ENCODE results near the gene POLA1. TPM values are rescaled to one million over a fixed set of nuclear protein-coding genes. Genes with fewer than 3 reads are reported as not detected.

Gene POLA1
- total RNA-seq, 1 donor from 2014 or later: 18.7 TPM

DNA sequence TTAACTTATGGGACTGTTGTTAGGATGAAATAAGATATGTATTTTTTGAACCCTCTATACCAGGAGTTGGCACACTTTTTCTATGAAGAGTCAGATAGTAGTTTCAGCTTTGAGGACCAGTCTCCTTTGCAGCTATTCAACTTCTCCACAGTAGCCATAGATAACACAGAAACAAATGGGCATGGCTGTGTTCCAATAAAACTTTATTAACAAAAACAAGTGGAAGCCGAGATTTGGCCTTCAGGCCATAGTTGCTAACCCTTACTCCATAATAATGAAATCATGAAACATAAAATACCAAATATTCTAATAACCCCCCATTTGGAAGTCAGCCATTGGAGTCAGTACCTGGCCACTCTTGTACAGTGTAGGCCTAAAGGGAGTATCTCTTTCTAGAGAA lies 291.4 kb downstream of the POLA1 start:
- no peaks in the 10 kb centered on the region for H3K4me1 Mint-ChIP-seq
- DNase-seq (no peak), ATAC-seq (ENCODE audit: low read depth) (no peak)
- peaks cover 5% of the 10 kb centered on the region for H3K36me3 Mint-ChIP-seq (ENCODE audit: low read depth)
- no peaks in the 10 kb centered on the region for H3K9me3 Mint-ChIP-seq
- ChIA-PET CTCF (no interaction called here), POLR2A (no interaction called here)
- H3K27ac Mint-ChIP-seq: no peak overlapping the region
- H3K27me3 Mint-ChIP-seq: no peaks in the 10 kb centered on the region
- H3K4me3 Mint-ChIP-seq: no peak overlapping the region
- TF ChIP-seq, protein P1, sequence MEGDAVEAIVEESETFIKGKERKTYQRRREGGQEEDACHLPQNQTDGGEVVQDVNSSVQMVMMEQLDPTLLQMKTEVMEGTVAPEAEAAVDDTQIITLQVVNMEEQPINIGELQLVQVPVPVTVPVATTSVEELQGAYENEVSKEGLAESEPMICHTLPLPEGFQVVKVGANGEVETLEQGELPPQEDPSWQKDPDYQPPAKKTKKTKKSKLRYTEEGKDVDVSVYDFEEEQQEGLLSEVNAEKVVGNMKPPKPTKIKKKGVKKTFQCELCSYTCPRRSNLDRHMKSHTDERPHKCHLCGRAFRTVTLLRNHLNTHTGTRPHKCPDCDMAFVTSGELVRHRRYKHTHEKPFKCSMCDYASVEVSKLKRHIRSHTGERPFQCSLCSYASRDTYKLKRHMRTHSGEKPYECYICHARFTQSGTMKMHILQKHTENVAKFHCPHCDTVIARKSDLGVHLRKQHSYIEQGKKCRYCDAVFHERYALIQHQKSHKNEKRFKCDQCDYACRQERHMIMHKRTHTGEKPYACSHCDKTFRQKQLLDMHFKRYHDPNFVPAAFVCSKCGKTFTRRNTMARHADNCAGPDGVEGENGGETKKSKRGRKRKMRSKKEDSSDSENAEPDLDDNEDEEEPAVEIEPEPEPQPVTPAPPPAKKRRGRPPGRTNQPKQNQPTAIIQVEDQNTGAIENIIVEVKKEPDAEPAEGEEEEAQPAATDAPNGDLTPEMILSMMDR (IDR thresholded peaks at IDR 0.05): no peak
- intact Hi-C loops (cut with micrococcal nuclease): no loop called here

DNA sequence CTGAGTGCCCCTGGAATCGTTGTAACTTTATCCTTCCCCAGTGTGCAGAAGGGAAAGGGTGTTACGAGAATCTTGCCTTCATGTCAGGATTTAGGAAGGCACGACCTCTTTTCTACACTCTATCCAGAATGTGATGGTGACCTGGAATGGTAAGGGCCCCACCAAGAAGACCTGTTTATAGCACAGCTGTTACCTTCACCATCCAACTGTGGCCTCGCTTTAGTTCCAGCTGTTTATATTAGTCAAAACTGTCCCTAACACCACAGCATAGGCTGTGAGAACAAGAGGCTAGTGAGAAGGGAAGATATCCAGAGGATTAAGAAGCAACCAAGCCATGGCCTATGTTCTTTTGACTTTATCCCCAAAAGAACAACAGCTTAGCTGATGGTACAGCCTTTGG lies 294.0 kb downstream of the POLA1 start:
- ATAC-seq (ENCODE audit: low read depth) (no peak), DNase-seq (no peak)
- no peaks in the 10 kb centered on the region for H3K4me1 Mint-ChIP-seq
- no peak overlapping the region for H3K27ac Mint-ChIP-seq
- peaks cover 10% of the 10 kb centered on the region for H3K36me3 Mint-ChIP-seq (ENCODE audit: low read depth)
- CTCF ChIA-PET: no interaction called here
- intact Hi-C loops (cut with micrococcal nuclease): no loop called here
- no peaks in the 10 kb centered on the region for H3K9me3 Mint-ChIP-seq
- H3K4me3 Mint-ChIP-seq: no peak overlapping the region
- no peaks in the 10 kb centered on the region for H3K27me3 Mint-ChIP-seq
- POLR2A ChIA-PET: no interaction called here
- TF ChIP-seq, protein P1 (IDR thresholded peaks at IDR 0.05): no peak

DNA sequence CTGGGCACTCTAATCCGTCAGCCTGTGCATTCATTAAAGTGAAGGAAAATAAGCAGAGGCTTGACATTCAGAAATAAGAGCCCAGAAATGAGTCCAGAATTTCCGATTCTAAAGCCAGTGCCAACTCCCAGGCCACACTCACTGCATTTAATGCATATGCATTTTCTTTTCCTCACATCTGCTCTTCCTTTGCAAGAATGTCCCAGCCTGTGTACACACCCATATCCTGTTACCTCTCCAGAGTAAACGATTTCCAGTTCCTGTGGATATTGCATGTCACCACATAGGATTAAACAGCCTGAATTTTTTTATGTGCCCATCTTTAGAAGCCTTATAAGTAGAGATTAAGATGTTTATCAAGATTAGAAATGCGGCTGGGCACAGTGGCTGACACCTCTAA lies 294.6 kb downstream of the POLA1 start:
- POLR2A ChIA-PET: no interaction called here
- H3K36me3 Mint-ChIP-seq (ENCODE audit: low read depth): peaks cover 10% of the 10 kb centered on the region
- intact Hi-C loops (cut with micrococcal nuclease): no loop called here

DNA sequence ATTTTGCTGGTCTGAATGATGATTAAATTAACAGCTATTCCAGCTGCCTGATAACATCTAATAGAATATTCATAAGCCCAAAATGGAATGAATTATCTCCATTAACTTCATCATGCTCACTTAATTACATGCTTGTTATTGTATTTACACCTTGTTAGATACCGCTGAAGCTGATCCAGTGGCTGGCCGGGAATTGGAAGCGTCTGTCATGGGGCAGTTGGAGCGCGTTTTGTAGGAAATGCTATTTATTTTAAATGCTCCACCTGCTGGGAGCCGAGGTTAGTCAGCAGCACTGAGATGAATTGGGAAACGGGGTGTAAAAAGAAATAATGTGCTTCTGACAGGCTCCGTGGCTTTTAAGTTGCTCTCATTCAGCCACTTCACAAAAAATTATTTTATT lies 296.8 kb downstream of the POLA1 start:
- H3K4me3 Mint-ChIP-seq: no peak overlapping the region
- TF ChIP-seq, protein P1 (IDR thresholded peaks at IDR 0.05): no peak
- no peaks in the 10 kb centered on the region for H3K27me3 Mint-ChIP-seq
- ChIA-PET CTCF (no interaction called here), POLR2A (no interaction called here)
- ATAC-seq (ENCODE audit: low read depth) (no peak), DNase-seq (no peak)
- no peaks in the 10 kb centered on the region for H3K9me3 Mint-ChIP-seq
- H3K4me1 Mint-ChIP-seq: no peaks in the 10 kb centered on the region
- H3K27ac Mint-ChIP-seq: no peak overlapping the region
- peaks cover 10% of the 10 kb centered on the region for H3K36me3 Mint-ChIP-seq (ENCODE audit: low read depth)
- intact Hi-C loops (cut with micrococcal nuclease): no loop called here

More for the DNA sequence above, 294.6 kb downstream of the POLA1 start:
- no peaks in the 10 kb centered on the region for H3K27me3 Mint-ChIP-seq
- no peaks in the 10 kb centered on the region for H3K9me3 Mint-ChIP-seq
- CTCF ChIA-PET: no interaction called here
- TF ChIP-seq, protein P1 (IDR thresholded peaks at IDR 0.05): no peak
- no peaks in the 10 kb centered on the region for H3K4me1 Mint-ChIP-seq
- DNase-seq (no peak), ATAC-seq (ENCODE audit: low read depth) (no peak)
- H3K4me3 Mint-ChIP-seq: no peak overlapping the region
- H3K27ac Mint-ChIP-seq: no peak overlapping the region

DNA sequence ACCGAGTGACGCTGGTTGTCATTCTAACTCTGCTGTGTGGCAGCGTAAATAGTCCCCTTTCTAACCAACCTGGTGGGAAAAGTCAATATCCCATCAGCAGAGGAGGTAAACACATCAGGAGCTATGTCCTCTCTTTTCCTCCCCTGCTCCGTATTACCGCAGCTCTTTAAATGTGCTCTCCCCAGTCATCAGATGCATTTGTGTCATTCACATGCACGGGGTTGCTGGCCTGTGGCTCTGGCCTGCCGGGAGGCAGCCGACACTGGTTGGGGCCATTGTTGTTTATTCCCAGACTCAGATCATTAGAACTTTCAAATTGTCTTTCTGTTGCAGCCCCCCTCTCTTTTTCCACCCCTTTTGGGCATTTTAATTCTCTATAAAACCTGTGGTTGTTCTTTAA lies 300.2 kb downstream of the POLA1 start:
- intact Hi-C loops (cut with micrococcal nuclease): no loop called here
- Mint-ChIP-seq H3K36me3 (ENCODE audit: low read depth) (peaks cover 16% of the 10 kb centered on the region), H3K9me3 (no peaks in the 10 kb centered on the region), H3K4me1 (no peaks in the 10 kb centered on the region), H3K27me3 (no peaks in the 10 kb centered on the region), H3K27ac (no peak overlapping the region), H3K4me3 (no peak overlapping the region)
- TF ChIP-seq, protein P1 (IDR thresholded peaks at IDR 0.05): no peak
- POLR2A ChIA-PET: no interaction called here
- DNase-seq: no peak
- ATAC-seq (ENCODE audit: low read depth): no peak
- CTCF ChIA-PET: no interaction called here
